ENCODE data around the gene ARTN.

DNA sequence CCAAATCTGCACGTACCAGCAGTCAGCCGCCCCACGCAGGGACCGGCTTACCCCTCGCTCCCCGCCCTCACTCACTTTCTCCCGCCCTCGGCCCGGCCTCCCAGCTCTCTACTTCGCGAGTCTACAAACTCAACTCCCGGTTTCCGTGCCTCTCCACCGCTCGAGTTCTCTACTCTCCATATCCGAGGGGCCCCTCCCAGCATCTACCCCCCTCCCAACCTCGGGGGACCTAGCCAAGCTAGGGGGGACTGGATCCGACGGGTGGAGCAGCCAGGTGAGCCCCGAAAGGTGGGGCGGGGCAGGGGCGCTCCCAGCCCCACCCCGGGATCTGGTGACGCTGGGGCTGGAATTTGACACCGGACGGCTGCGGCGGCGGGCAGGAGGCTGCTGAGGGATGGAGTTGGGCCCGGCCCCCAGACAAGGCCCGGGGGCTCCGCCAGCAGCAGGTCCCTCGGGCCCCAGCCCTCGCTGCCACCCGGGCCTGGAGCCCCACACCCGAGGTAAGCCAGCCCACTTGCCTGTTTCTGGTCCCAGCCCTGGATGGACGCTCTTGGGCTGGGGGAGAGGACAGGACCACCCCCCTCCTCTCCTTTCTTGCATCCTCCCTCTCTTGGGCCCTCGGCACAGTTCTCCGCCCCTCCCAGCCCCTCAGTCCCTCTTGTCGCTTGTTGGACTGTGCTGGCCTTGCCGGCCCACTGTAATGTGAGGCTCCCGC is at the start of gene ARTN:
- TF ChIP-seq POLR2A (IDR thresholded peaks at IDR 0.05), result no peak
- TF ChIP-seq, protein P1, sequence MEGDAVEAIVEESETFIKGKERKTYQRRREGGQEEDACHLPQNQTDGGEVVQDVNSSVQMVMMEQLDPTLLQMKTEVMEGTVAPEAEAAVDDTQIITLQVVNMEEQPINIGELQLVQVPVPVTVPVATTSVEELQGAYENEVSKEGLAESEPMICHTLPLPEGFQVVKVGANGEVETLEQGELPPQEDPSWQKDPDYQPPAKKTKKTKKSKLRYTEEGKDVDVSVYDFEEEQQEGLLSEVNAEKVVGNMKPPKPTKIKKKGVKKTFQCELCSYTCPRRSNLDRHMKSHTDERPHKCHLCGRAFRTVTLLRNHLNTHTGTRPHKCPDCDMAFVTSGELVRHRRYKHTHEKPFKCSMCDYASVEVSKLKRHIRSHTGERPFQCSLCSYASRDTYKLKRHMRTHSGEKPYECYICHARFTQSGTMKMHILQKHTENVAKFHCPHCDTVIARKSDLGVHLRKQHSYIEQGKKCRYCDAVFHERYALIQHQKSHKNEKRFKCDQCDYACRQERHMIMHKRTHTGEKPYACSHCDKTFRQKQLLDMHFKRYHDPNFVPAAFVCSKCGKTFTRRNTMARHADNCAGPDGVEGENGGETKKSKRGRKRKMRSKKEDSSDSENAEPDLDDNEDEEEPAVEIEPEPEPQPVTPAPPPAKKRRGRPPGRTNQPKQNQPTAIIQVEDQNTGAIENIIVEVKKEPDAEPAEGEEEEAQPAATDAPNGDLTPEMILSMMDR (IDR thresholded peaks at IDR 0.05), result no peak

All from Peyer's patch (tissue), 4 donors.